ENCODE results near the gene GINS1.

- TF ChIP-seq CTCF (IDR thresholded peaks at IDR 0.05) (no peak), POLR2A (IDR thresholded peaks at IDR 0.05) (no peak)
Observed at GRCh38 chr20:25487975-25488374, 80.5 kb downstream of the GINS1 start.
